NCI-H526 (cell line): ENCODE results near the gene ALG2.

Experiments
- DNase-seq, 2 experiments: peaks; one replicate each; lab custom pipeline; 2025; lab: John Stamatoyannopoulos, UW

Gene ALG2

GRCh38 chr9:99192786-99193465, 28.8 kb downstream of the ALG2 start:
- no peak for DNase-seq

- no peak for DNase-seq
These were observed 31.0 kb downstream of the ALG2 start for GRCh38 chr9:99190597-99191283.

- DNase-seq: no peak
These were observed 31.7 kb downstream of the ALG2 start for GRCh38 chr9:99189887-99190596.

- no peak for DNase-seq
These were observed 32.6 kb downstream of the ALG2 start for GRCh38 chr9:99189186-99189585.

- no peak for DNase-seq
These were observed 34.4 kb downstream of the ALG2 start for GRCh38 chr9:99187311-99187710.

GRCh38 chr9:99185934-99186333, 35.8 kb downstream of the ALG2 start:
- no peak for DNase-seq

- no peak for DNase-seq
These were observed 36.5 kb downstream of the ALG2 start for GRCh38 chr9:99185348-99185632.

- peak; percentile 60 to 88 for DNase-seq
These were observed 37.0 kb downstream of the ALG2 start for GRCh38 chr9:99184475-99185347.

- no peak for DNase-seq
These were observed 37.6 kb downstream of the ALG2 start for GRCh38 chr9:99184110-99184474.

GRCh38 chr9:99183616-99184015, 38.1 kb downstream of the ALG2 start:
- no peak for DNase-seq

- DNase-seq: no peak
These were observed 39.4 kb downstream of the ALG2 start for GRCh38 chr9:99182356-99182755.

- DNase-seq: no peak
These were observed 40.1 kb downstream of the ALG2 start for GRCh38 chr9:99181621-99182020.

GRCh38 chr9:99181206-99181605, 40.5 kb downstream of the ALG2 start:
- no peak for DNase-seq

- DNase-seq: no peak
These were observed 41.1 kb downstream of the ALG2 start for GRCh38 chr9:99180662-99181061.

GRCh38 chr9:99180199-99180598, 41.5 kb downstream of the ALG2 start:
- DNase-seq: no peak

GRCh38 chr9:99178912-99179872, 42.5 kb downstream of the ALG2 start:
- no peak for DNase-seq

- no peak for DNase-seq
These were observed 44.0 kb downstream of the ALG2 start for GRCh38 chr9:99177576-99178366.

GRCh38 chr9:99176527-99177013, 45.2 kb downstream of the ALG2 start:
- peak in 1 of 2 experiments; percentile 33 for DNase-seq

- peak; percentile 91 to 98 for DNase-seq
These were observed 47.9 kb downstream of the ALG2 start for GRCh38 chr9:99173570-99174504.
